Measurements from ENCODE around the gene RPL36. TPM values are rescaled to one million over a fixed set of nuclear protein-coding genes. Genes with fewer than 3 reads are reported as not detected.

The RPL36 gene
- total RNA-seq, 6 experiments from 2014 or later, result 712 to 903 (median 850) TPM

DNA sequence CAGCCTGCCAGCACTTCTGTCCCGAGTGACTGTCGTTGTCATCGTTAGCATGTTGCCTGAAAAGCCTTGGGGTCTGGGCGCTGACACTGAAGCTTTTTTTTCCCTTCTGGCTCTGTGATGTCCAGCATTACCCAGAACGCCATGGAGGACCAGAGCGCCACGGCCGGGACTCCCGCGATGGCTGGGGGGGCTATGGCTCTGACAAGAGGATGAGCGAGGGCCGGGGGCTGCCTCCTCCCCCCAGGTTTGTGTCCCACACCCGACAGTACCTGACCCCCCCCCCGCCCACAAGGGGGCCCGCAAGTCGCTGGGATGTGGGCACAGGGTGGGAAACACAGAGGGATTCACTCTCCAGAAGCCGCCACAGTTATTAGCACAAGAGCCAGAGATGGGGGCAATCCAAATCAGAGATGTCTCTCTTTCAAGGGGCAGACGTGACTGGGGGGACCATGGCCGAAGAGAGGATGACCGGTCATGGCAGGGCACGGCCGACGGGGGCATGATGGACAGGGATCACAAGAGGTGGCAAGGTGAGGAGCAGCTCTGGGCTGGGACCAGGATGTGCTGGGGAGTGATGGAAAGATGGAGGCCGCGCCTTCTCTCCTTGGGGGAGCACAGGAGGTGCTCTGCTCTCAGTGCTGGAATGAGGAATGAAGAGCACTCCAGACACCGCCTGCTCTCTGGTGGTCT, 23.0 kb upstream of the RPL36 start:
- Mint-ChIP-seq H3K9me3 (no peaks in the 10 kb centered on the region), H3K27ac (no peak overlapping the region), H3K4me1 (ENCODE audit: low read depth) (peaks cover 19% of the 10 kb centered on the region), H3K27me3 (ENCODE audit: insufficient read depth) (peaks cover 2% of the 10 kb centered on the region; the same call in 1 of the 2 replicates), H3K36me3 (ENCODE audit: low read depth) (peaks cover 15% of the 10 kb centered on the region; the same call in 1 of the 2 replicates), H3K4me3 (no peak overlapping the region; the same call in 1 of the 2 replicates)
- TF ChIP-seq, protein P1, sequence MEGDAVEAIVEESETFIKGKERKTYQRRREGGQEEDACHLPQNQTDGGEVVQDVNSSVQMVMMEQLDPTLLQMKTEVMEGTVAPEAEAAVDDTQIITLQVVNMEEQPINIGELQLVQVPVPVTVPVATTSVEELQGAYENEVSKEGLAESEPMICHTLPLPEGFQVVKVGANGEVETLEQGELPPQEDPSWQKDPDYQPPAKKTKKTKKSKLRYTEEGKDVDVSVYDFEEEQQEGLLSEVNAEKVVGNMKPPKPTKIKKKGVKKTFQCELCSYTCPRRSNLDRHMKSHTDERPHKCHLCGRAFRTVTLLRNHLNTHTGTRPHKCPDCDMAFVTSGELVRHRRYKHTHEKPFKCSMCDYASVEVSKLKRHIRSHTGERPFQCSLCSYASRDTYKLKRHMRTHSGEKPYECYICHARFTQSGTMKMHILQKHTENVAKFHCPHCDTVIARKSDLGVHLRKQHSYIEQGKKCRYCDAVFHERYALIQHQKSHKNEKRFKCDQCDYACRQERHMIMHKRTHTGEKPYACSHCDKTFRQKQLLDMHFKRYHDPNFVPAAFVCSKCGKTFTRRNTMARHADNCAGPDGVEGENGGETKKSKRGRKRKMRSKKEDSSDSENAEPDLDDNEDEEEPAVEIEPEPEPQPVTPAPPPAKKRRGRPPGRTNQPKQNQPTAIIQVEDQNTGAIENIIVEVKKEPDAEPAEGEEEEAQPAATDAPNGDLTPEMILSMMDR (IDR thresholded peaks at IDR 0.05), result no peak
- no peak for DNase-seq

- Mint-ChIP-seq H3K27me3 (ENCODE audit: insufficient read depth) (peaks cover 4% of the 10 kb centered on the region; the same call in 1 of the 2 replicates), H3K9me3 (no peaks in the 10 kb centered on the region), H3K4me1 (ENCODE audit: low read depth) (peaks cover 19% of the 10 kb centered on the region), H3K27ac (no peak overlapping the region), H3K36me3 (ENCODE audit: low read depth) (peaks cover 16% of the 10 kb centered on the region; the same call in 1 of the 2 replicates), H3K4me3 (no peak overlapping the region; the same call in 1 of the 2 replicates)
- TF ChIP-seq, protein P1 (IDR thresholded peaks at IDR 0.05), result no peak
- DNase-seq, result no peak
Measured at GRCh38 chr19:5667751-5668271, 22.3 kb upstream of the RPL36 start.

DNA sequence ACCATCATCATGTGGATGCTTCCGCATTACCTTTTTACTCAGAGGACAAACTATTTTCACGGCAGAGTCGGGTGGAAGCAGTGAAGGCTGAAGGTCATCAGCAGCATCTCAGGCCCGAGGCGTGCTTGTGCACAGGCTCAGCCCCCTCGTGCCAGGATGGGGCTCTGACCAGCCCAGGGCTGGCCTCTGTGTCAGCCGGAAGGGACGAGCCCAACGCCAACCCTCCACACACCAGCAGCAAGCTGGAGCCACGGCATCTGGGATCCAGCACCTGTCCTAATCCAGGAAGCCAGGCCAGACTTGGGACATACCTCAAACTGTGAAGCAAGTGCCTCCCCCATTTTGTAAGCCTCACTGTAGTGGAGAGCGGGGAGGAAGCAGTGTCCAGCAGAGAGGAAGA, 20.9 kb upstream of the RPL36 start:
- Mint-ChIP-seq H3K4me1 (ENCODE audit: low read depth) (peaks cover 19% of the 10 kb centered on the region), H3K27ac (no peak overlapping the region), H3K4me3 (no peak overlapping the region), H3K9me3 (no peaks in the 10 kb centered on the region), H3K27me3 (ENCODE audit: insufficient read depth) (peaks cover 4% of the 10 kb centered on the region; the same call in 1 of the 2 replicates), H3K36me3 (ENCODE audit: low read depth) (peaks cover 22% of the 10 kb centered on the region)
- TF ChIP-seq, protein P1 (IDR thresholded peaks at IDR 0.05), result no peak
- no peak for DNase-seq

DNA sequence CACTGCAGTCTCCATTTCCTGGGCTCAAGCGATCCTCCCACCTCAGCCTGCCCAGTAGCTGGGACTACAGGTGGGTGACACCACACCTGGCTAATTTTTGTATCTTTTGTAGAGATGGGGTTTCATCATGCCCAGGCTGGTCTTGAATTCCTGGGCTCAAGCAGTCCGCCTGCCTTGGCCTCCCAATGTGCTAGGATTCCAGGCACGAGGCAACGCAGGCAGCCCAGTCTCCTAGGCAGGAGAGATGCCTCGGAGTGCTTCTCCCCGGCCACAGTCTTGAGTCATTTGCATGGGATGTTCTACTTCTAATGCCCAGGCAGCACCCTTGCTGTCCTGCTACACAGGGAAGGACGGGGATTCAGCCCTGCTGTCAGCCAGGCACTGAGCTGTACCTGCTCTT, 18.5 kb upstream of the RPL36 start:
- H3K27me3 Mint-ChIP-seq (ENCODE audit: insufficient read depth), result peaks cover 7% of the 10 kb centered on the region; the same call in 1 of the 2 replicates
- no peak overlapping the region for H3K4me3 Mint-ChIP-seq
- no peaks in the 10 kb centered on the region for H3K9me3 Mint-ChIP-seq
- H3K4me1 Mint-ChIP-seq (ENCODE audit: low read depth), result no peaks in the 10 kb centered on the region
- H3K36me3 Mint-ChIP-seq (ENCODE audit: low read depth), result peaks cover 12% of the 10 kb centered on the region
- TF ChIP-seq, protein P1 (IDR thresholded peaks at IDR 0.05), result no peak
- DNase-seq, result no peak
- no peak overlapping the region for H3K27ac Mint-ChIP-seq

- Mint-ChIP-seq H3K27ac (no peak overlapping the region), H3K4me1 (ENCODE audit: low read depth) (no peaks in the 10 kb centered on the region), H3K4me3 (no peak overlapping the region), H3K9me3 (no peaks in the 10 kb centered on the region), H3K27me3 (ENCODE audit: insufficient read depth) (peaks cover 7% of the 10 kb centered on the region; the same call in 1 of the 2 replicates), H3K36me3 (ENCODE audit: low read depth) (peaks cover 12% of the 10 kb centered on the region)
- TF ChIP-seq, protein P1 (IDR thresholded peaks at IDR 0.05), result no peak
- DNase-seq, result no peak
Measured at GRCh38 chr19:5672708-5673459, 17.2 kb upstream of the RPL36 start.

Data from HFFc6 (cell line).